Measurements from ENCODE around the gene HCN3.
A peak's percentile ranks its signal among the peaks of the same experiment; 100 is the strongest.

Gene HCN3

DNA sequence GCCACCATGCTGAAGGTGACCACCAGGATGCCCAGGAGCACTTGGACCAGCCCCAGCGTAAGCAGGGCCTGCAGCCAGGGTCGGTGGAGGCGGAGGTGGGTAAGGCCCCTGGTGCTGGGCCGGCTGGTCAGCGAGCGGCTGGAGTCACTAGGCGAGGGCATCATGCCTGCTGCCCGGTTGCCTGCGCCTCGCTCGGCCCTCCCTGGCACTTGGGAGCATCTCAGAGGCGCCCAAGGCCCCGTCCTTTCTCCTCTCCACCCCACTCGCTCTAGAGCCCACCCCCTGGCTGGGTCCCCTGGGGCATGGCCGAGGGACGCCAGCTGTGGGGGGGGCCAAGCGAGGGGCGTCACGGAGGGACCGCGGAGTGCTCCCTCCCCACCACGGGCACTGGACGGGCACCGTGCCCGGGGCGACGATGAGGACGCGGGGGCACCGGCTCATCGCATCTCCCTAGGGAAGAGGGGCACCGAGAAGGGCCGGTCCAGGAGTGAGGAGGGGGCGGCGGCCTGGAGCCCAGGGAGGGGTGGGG is 22.5 kb upstream of the HCN3 start:
- DNase-seq: no peak

- DNase-seq: no peak
Measured at GRCh38 chr1:155255243-155256007, 21.8 kb upstream of the HCN3 start, which contains the start of gene ENTREP3. Gene ENTREP3, minus strand, starts transcription at chr1:155255483. Its CDS starts 606 bp downstream, at chr1:155254877.

DNA sequence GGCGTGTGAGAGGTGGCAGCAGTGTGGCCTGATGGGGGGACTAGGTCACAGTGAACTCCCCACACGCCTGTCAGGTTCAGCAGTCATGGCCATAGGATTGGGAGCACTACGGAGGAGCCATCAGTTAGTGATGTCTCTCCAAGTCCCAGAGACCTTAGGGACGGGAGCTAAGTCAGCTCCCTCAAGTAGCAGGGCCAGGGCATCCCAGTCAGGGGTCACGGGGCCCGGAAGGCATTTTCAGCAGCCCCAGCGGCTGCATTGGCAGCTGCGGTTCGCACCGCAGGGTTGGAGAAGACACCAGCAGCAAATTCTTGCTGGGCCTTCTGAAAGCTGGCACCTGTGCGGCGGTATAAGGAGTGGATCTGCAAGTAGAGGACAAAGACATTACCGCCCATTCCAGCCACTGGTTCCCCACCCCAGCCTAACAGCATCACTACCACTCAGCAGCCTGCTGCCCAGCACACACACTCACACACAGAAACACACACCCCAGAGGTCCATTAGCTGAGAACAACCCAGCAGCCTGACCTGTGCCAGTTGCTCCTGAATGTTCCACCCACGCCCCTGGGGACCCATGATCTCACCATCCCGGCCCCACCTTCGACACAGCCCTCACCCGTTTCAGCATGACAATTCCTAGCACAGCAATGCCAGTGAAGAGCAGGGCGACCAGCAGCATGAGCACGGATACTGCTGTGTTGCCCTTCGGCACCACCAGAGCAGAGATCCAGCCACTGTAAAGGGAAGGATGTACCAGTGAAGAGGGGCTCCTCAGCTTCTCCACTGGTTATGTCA is 21.0 kb upstream of the HCN3 start:
- no peak for DNase-seq

DNA sequence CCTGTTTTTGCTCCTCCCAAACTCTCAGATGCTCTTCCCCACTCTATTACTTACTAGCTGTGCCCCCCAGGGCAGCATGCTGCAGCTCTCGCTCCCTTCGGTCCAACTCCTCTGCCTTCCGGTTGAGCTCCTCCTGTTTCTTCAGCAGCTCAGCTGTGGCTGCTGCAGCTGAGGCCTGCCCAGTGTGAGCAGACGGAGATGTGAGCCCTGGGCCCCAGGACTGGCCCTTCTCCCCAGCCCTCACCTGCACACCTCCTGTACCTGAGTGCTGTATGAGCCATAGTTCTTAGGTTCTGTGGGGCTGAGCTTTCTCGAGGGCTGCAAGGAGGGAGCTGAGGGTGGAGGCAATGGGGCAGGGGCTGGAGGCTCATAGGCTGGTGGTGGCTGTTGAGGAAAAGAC is 17.0 kb upstream of the HCN3 start:
- DNase-seq: no peak

DNA sequence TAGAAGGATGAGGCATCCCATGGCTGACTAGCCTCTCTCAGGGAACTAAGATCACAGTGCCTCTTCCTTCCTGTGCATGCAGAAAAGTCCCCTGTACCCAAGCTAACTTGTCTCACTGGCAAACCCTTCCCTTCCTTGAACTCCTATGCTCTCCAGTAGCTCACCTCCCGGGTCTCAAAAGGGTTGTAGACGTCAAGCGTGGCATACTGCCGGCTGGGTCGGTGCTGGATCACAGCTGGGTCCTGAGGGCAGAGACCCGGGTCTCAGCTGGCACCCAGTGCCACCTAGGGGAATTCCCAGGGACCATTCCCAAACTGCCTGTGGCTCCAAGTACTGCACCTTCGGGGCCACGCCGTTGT is 15.8 kb upstream of the HCN3 start:
- no peak for DNase-seq

GRCh38 chr1:155261852-155262673 is 15.2 kb upstream of the HCN3 start, which contains the start of gene SCAMP3:
Gene SCAMP3, minus strand, starts transcription at chr1:155262360. Its CDS starts 209 bp downstream, at chr1:155262151.
- DNase-seq: peak; percentile 76

- no peak for DNase-seq
Measured at GRCh38 chr1:155263067-155263466, 14.2 kb upstream of the HCN3 start.

DNA sequence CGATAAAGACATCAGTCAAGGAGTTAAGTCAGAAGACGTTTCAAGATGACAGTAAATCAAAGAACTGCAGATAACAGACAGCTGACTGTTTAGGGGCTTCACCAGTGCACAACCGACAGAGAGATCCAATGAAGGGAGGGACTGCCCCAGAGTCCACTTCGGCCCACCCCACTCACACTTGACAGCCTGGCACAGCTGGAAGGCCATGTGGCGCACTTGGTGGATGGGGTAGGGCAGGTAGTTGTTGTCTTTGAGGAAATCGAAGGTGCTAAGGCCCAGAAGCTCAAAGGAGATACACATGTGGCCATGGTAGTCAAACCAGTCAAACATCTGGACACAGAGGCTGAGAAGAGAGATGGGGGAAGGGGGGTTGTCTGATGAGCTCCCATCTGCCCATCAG is 10.7 kb upstream of the HCN3 start:
- DNase-seq: no peak

DNA sequence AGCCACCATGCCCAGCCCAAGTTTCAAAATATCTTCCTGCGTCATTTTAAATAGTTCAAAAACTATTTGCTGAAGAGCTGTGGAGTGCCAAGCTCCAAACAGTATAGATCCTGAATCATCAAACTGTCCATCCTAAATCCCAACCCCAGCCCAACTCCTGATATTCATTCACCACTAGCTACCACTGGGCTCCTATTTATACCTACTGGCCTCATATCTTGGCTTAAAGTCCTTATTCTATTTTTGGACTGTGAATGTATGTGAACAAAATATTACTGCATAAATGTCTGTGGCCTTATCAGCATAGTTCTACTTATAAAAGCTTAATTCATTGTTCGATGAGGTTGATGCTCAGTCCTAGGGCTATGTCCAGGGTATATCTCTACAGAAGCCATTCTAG is 9.9 kb upstream of the HCN3 start:
- no peak for DNase-seq

DNA sequence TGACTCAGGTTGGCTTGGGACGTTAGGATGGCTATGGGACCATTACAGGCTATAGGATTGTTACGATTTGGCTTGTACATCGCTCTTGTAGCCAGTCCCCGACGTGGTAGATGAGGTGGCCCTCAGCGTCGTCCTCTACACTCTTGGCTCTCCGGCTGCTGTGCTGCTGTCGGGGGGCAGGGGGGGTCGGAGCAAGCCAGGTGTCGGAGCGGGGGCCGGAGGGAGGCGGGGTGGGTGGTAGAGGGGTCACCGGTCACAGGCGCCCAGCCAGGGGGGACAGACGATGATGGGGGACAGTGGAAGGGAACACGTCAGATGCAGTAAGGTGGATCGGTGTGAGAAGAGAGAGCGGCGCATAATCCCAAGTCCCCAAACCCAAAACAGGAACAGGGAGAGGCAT is 8.6 kb upstream of the HCN3 start:
- no peak for DNase-seq

GRCh38 chr1:155269381-155269780 is 7.9 kb upstream of the HCN3 start:
- no peak for DNase-seq

- DNase-seq: no peak
Measured at GRCh38 chr1:155272466-155273342, 4.6 kb upstream of the HCN3 start.

- peak; percentile 85 for DNase-seq
Measured at GRCh38 chr1:155273343-155274245, 3.7 kb upstream of the HCN3 start, which contains the start of gene CLK2. Gene CLK2, minus strand, starts transcription at chr1:155273504. Its CDS starts 2,527 bp downstream, at chr1:155270977.

DNA sequence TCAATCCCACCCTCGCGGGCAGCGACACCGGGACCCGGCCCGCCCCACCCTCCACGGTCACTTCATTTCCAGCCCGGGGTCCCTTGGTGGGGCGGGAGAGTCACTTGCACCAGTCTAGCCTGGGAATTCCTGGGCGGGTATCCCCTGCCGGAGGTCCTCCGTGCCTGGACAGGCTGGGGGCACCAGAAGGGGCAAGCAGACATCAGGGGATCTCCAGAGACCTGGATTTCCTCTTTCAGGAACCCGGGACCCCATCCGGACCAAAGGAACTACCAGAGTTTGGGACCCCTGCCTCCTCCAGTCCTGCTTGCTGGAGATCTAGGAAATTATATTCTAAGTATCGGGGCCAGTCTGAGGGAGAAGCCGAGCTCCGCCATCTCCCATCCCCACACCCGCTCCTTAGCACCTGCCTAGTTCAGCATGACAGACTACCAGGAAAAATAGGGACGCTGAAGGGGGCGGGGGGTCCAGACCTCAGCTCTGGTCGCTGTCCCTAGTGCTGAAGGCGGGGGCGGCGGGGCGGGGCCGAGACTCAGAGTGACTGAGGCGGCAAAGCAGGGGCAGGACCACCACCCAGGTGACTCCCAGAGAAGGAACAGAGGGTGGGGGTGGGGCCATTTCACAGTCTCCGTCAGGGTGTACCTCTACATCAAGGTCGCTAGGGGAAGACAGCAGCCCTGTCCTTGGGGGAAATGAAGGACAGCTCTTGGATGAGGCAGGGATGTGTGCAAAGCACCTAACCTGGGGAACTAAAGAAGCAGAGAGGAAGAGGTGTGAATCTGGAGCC is 832 bp downstream of the HCN3 start:
- no peak for DNase-seq

- no peak for DNase-seq
Measured at GRCh38 chr1:155278689-155279160, 1.5 kb downstream of the HCN3 start.

DNA sequence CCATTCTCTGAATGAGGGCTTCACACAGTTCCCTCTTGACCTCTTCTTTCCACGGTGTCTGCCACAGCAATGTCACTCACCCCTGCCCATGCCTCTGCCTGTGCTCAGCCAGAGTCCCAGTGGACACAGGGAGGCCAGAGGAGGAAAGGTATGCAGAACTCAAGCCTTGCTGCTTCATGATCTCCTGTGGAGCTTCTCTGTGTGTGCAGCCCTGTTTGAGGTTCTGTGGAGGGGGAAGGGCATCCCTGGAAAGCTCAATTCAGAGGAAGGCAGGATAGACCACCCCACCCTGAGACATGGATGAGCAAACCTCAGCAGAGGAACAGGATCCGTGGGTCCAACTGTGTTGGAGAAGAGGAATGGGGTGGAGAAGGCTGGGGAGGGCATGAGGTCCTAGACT is 2.0 kb downstream of the HCN3 start:
- DNase-seq: no peak

DNA sequence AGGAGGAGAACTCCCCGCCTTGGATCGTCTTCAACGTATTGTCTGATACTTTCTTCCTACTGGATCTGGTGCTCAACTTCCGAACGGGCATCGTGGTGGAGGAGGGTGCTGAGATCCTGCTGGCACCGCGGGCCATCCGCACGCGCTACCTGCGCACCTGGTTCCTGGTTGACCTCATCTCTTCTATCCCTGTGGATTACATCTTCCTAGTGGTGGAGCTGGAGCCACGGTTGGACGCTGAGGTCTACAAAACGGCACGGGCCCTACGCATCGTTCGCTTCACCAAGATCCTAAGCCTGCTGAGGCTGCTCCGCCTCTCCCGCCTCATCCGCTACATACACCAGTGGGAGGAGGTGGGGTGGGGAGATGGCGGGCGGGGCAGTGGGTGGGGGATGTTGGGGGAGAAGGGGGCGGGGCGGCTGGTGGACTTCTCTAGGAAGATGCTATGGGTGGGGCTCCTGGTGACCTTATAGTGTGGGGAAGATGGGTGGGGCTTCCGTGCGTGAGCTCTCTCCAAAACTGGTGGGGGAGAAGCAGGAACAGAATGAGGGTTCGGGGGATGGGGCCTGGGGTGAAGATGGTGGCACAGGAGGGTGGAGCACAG is 5.3 kb downstream of the HCN3 start:
- no peak for DNase-seq

GRCh38 chr1:155284476-155284875 is 7.2 kb downstream of the HCN3 start:
- DNase-seq: no peak

GRCh38 chr1:155285063-155285462 is 7.8 kb downstream of the HCN3 start:
- no peak for DNase-seq

Measured in GOT3 (cell line).